HG03159 (cell line): Measurements from ENCODE around the gene TTC39A.
"Not testable (repeated sequence)": the region's sequence is repeated elsewhere in the genome, so short reads cannot be mapped to it uniquely, and the experiment has no call there.

Experiments used
- ATAC-seq: cut with Tn5 transposase; IDR thresholded peaks from one replicate; pipeline ENCODE4 v1.9.1; 2021; ENCODE audit warnings: mild to moderate bottlenecking, moderate library complexity; ENCODE audit not compliant: unreplicated experiment

The TTC39A gene

GRCh38 chr1:51340380-51340779, 10.0 kb upstream of the TTC39A start:
- ATAC-seq, result no peak

- ATAC-seq, result no peak
Observed at GRCh38 chr1:51336711-51337110, 6.3 kb upstream of the TTC39A start.

- no peak for ATAC-seq
Observed at GRCh38 chr1:51336004-51336403, 5.6 kb upstream of the TTC39A start.

- ATAC-seq, result peak; percentile 48
Observed at GRCh38 chr1:51331206-51332100, 1.1 kb upstream of the TTC39A start.

GRCh38 chr1:51329443-51330325, 678 bp downstream of the TTC39A start:
- no peak for ATAC-seq

GRCh38 chr1:51328926-51329325, 1.4 kb downstream of the TTC39A start:
- ATAC-seq, result no peak

- no peak for ATAC-seq
Observed at GRCh38 chr1:51328279-51328678, 2.1 kb downstream of the TTC39A start.

- ATAC-seq, result no peak
Observed at GRCh38 chr1:51327386-51327785, 3.0 kb downstream of the TTC39A start.

- no peak for ATAC-seq
Observed at GRCh38 chr1:51326839-51327238, 3.5 kb downstream of the TTC39A start.

- ATAC-seq, result no peak
Observed at GRCh38 chr1:51325878-51326755, 4.2 kb downstream of the TTC39A start.

- ATAC-seq, result no peak
Observed at GRCh38 chr1:51325391-51325790, 5.0 kb downstream of the TTC39A start.

GRCh38 chr1:51325011-51325385, 5.4 kb downstream of the TTC39A start:
- not testable (repeated sequence) for ATAC-seq

- ATAC-seq, result no peak
Observed at GRCh38 chr1:51324251-51325010, 5.9 kb downstream of the TTC39A start.

GRCh38 chr1:51323778-51324177, 6.6 kb downstream of the TTC39A start:
- no peak for ATAC-seq

GRCh38 chr1:51322417-51323101, 7.8 kb downstream of the TTC39A start:
- no peak for ATAC-seq

GRCh38 chr1:51321924-51322280, 8.5 kb downstream of the TTC39A start:
- no peak for ATAC-seq

GRCh38 chr1:51320967-51321923, 9.1 kb downstream of the TTC39A start:
- ATAC-seq, result no peak

- ATAC-seq, result no peak
Observed at GRCh38 chr1:51317798-51318197, 12.6 kb downstream of the TTC39A start.

GRCh38 chr1:51316846-51317120, 13.6 kb downstream of the TTC39A start:
- no peak for ATAC-seq
